GM21619 (cell line): ENCODE results near the gene CEP192.
"Not testable (repeated sequence)": the region's sequence is repeated elsewhere in the genome, so short reads cannot be mapped to it uniquely, and the experiment has no call there.

Experiments
- ATAC-seq: cut with Tn5 transposase; IDR thresholded peaks from one replicate; pipeline ENCODE4 v1.9.1; 2021; ENCODE audit not compliant: unreplicated experiment

The CEP192 gene

DNA sequence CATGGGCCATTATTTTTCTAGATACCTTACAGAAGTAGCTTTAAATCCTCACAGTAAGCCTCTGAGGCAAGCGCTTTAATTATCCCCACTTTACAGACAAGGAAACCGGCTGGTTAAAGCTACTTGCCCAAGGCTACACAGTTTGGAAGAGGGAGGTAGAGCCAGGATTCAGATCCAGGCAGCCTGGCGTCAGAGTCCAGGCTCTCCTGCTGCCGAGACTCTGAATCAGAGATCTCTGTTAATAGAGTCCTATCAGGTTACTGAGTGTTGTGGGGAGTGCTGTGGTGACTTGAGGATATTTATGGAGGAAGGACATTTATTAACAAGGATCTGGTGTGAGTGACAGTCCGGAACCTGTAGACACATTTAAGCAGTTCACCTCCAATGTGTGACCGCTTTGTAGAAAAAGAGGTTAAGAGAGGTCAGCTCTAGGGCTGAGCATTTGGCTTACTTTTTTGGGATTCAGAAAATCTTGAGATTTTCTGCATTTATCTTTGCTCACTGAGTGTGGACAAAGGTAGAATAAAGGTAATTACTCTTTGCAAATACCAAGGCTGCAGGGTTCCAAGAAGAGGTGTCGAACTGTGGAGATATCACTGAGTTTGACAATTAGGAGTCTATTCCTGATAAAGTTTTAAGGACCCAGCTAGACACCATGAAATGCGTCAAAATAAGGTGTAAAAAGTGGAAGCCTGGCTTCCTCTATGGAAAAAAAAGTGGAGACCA lies 1.6 kb upstream of the CEP192 start:
- ATAC-seq, result no peak

DNA sequence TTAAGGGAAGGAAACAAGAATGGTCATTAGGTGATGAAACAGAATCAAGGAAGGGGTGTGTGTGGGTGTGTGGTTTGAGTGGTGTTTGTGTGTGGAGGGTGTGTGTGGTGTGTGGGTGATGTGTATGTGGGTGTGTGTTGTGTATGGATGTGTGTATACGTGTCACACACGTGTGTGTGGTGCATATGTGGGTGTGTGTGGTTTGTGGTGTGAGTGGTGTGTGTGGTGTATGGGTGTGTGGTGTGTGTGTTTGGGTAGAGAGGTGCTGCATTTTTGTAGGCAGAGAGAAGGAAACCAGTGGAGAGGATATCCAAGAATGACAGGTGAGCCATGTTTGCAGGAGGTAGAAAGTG lies 1.1 kb upstream of the CEP192 start:
- no peak for ATAC-seq

DNA sequence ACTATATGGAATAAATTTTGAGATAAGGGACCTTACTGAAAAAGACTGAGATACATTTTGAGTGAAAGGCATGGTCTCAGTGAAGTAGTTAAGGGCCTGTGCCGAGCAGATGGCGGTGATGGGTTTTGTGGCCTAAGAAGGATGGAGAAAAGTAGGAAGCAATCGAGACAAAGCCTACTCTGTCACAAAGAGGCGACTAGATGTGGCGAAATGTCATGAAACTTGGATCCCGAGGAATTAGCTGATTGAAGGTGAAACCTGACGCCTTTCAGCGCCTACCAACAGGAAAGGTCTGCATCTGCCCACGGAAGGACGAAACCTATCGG lies 558 bp upstream of the CEP192 start:
- ATAC-seq, result peak; percentile 11

DNA sequence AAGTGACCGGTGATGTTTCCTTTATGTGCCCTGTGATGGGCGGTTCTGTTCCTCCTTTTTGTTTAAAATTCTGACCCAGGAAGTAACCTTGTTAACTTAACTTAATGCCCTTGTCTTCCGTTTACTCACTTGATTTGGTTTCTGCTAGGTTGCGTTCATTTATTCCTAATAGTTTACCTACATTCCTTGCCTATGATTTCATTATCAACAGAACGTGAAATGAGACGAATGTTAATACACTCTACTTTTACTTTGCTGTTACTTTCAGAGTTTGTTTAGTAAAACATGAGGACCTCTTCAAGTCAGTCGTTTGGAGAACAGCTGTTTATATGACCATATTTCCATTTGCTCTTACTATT lies 638 bp downstream of the CEP192 start:
- no peak for ATAC-seq

DNA sequence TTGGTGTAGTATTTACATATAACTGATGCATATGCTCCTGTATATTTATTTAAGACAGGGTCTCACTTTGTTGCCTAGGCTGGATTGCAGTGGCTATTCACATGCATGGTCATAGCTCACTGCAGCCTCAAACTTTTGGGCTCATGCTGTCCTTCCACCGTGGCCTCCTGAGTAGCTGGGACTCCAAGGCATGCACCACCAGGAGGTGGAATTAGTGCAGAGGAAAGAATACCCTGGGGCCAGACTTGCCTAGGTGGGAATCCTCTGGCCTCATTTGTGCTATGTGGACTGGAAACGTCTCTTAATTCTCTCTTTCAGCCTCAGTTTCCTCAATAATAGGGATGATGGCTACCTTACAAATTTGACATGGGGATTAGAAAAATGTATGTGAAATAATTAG lies 2.3 kb downstream of the CEP192 start:
- no peak for ATAC-seq

DNA sequence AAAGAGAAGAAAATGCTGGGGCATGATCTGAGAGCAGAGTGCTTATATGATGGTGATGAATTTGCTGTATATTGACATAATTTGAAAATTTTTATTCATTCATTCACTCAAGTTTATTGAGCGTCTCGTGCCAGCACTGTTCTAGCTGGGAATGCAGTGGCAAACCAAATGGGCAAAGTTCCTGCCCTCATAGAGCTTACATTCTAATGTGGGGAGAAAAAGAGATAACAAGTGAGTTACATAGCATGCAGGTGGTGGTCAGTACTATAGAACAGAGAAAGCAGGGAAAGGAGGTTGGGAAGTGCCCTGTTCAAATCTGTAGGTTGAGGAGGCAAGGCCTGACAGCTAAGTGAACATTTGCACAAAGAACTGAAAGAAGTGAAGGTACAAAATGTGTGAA lies 4.3 kb downstream of the CEP192 start:
- no peak for ATAC-seq

DNA sequence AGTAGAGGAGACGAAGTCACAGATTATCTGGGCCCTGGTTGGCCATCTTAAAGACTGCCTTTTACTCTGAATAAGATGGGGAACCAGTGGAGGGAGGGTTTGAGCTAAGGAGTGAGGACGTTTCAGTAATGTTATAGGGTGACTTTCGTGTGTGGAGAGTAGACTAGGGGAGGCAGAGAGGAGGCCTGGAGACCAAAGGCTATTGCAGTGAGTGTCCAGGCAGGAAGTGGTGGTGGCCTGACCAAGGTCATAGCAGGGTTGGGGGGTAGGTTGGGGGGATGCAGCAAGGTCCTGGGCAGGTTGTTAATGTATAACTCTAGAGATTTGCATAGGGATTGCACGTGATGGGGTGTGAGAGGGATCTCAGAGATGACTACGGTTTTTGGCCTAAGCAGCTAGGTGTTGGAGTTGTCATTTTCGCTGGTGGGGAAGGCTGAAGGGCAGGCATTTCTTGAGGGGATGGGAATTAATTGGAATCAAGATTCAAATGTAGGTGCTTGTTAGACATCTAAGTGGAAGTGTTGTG lies 4.9 kb downstream of the CEP192 start:
- no peak for ATAC-seq

DNA sequence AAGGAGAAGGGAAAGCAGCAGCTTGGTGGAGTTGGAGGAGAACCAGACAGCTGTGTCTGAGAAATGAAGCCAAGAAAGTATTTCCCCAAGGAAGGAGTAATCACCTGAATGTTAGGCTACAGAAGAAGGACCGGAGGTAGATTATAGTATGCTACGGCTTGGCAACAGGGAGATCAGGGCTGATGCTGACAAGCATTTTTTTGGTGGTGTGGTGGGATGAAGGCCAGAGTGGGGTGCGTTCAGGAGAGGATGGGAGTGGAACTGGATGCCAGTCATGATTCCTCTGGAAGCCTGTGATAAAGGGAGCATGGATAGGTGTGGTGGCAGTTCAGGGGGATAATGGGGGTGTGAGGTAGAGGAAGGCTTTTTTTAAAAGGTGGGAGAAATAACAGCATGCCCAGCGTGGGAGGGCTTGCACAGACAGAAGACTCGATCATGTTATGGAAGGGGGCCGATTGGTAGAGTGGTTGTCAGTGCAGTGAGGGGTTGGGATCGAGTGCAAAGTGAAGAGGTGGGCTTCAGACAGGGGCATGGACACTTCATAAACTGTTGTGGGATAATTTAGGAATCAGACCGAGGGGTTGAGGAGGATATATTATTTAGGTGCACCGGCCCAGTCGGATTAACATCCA lies 5.6 kb downstream of the CEP192 start:
- no peak for ATAC-seq

DNA sequence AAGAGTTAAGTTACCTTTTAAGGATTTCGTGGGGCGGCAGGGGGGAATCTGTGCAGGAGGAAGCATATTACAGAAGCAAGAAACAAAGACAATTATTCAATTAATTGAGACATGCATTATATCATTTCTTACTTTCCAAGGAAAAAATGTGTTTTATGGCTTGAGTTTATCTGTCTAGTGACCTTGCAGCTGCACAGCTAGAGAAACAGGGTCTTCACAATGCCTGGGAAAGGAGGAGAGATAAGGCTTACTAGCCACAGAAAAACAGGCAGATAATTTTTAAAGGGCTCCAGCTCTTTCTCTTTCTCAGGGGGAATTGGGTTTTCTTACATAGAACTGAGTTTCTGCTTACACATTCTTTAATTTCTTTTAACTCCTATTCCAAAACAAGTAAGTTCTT lies 6.2 kb downstream of the CEP192 start:
- not testable (repeated sequence) for ATAC-seq

DNA sequence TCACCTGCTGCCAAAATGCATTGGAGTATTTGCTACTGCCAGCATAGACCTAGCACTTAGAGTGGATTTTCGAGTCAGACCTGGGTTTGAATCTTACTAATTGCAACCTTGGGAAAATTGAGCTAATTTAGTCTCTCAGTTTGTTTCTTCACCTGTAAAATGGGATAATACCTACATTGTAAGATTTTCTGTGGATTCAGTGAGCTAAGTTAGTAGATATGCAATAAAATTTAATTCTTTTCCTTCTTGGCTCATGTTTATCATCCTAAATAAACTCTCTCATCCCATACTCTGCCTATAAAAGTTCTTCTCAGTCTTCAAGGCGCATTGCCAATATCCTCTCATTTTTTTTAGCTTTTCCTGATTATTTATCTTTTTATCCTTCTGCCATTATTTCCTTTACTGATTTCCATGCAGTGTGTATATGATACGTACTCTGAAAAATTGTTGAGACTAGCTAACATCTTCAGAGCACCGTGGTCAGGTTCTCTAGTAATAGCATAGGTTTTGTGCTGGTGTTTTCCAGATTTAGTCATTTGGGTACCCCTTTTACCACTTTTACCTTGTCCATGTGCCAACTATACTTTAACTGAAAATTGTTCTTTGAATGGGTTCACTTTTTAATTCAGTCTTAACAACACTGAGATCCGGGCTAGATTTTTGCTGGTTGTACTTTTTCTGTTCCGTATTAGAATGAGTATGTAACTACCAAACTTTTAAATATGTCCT lies 7.3 kb downstream of the CEP192 start:
- no peak for ATAC-seq

DNA sequence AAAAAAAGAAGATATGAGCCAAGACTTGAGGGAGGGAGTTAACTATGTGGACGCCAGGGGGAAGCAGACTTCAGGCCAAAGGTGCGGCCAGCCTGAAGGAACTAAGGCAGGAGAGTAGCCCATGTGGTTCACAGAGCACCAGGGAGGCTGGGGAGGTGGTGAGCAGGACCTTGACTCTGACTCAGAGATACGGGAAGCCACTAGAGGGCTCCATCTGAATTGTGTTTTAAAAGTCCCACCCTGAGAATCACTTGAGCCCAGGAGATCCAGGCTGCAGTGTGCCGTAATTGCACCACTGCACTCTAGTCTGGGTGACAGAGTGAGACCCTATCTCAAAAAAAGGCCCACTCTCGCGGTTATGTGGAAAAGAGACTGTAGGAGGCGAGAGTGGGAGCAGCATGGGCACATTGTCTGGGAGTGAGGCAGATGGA lies 12.3 kb downstream of the CEP192 start:
- no peak for ATAC-seq

DNA sequence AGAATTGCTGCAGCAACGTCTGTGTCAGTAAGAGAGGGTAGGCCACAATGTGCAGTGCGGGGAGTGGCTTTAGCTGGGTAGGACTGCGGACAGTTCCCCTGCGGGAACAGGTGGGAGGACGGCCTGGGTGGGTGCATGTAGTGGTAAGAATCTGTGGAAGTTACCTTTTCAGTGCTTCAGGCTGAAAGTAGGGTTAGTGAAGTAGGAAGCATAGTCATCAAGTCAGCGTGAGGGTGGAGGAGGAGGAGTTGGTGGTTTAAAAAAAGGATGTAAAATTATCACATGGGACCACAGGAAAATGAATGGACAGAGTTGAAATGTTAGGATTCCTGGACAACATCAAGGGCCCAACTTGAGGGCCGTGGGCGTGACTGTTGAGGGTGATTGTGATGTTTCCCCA lies 13.2 kb downstream of the CEP192 start:
- ATAC-seq, result no peak

DNA sequence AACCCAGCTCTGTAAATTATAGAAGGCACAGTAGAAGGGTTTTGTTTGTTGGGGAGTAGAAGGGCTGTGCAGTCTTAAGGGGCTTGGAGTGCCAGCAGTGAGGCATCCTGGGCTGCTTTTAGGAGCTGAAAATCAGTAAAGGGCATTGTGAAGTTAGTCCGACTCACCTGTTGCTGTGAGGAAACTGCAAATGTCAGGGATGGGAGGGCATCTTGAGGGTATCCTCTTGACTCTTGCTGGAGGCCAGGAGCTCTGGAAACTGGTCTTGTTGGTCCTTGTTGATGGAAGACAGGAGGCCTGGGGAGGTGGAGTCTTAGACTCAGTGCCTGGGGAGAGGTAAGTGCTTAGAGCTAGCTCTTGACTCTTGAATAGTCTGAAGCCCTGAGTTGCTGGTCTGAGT lies 14.1 kb downstream of the CEP192 start:
- no peak for ATAC-seq

DNA sequence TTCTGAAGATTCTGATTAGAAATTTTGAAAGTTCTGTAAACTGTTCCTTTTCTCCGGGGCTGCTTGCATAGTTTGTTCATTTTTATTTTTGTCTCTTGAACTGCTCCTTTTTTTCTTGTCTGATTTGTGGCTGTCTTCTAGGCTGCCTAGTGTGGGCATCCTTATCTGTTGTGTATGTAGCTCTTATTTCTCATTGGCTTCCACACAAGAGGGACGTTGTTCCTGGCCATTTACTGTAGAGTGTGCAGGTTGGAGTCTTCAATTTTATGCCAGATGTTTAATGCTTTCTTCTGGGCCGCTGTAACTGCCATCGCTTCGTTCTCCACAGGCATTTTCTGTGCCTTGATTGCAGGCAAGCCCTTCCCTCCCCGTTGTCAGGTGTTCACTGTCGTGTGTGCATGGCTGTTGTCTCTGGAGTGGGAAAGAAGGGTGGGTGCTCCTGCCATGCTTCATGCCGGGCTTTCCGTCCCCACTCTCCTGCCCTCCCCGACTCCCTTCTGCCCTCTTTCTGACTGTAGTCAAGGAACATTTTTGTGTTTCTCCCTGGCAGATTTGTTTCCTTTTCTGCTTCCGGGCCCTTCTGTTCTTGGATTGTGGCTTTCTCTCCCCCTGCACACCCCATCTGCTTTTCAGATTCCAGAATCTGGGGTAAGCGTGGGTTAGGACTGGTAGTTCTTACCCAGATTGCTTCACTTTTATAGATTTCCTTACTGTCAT lies 15.5 kb downstream of the CEP192 start:
- no peak for ATAC-seq

DNA sequence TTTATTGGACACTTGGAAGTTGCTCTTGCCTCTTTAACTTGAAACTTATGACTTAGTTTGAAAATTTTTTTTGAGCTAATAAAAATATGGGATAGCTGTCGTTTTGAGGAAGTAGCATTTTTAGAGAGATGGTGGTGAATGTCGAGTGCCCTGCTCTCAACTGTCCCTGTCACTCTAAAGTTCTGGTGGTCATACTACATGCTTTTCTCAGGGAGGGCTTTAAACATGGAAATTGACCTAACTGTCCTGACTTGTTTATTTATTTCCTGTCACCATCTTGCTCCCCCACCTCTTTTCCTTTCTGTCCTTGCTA lies 16.0 kb downstream of the CEP192 start:
- no peak for ATAC-seq

DNA sequence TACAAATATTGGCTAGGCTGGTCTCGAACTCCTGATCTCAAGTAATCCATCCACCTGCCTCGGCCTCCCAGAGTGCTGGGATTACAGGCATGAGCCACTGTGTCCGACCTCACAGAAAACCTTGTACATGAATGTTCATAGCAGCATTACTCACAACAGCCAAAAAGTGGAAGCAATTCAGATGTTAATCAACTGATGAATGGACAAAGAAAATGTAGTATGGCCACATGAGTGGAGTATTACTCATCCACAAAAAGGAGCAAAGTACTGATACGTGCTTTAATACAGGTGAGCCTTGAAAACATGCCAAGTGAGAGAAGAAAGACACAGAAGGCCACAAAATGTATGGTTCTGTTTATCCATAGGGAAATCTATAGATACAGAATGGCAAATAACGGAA lies 20.6 kb downstream of the CEP192 start:
- no peak for ATAC-seq

DNA sequence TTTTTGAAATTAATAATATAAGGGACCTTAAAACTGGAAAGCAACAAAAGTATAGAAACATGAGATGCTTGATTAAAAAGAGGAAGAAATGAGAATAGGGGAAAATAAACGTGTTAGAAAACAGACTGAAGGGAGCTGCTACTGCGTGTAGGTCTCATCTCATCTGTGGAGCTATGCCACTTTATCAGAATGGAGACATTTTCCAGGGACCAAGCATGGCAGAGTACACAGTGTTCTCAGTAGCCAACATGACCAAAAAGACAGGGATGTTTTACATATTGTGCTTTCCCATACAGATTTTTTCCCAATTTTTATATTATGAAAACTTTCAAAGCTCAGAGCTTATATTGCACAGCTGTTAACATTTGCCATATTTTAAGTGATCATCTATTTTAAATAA lies 23.1 kb downstream of the CEP192 start:
- ATAC-seq, result no peak

DNA sequence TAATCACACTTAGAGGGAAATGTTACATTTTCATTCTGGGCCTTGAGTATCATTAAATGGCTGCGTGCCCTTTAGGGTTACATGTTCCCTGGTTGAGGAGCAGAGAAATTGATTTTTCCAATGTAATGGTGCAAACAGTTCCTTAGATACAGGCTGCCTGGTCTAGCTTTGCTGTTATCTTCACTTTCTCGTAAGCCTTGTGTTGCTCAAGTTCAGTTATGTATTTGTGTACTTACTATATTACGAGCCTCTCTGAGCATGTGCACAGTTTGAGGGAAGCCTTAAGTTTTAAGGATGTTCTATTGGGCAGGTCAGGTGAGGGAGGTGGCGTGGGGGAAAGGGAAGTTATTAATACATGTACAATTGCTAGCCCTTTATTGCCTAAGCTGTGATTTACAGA lies 23.7 kb downstream of the CEP192 start:
- no peak for ATAC-seq

DNA sequence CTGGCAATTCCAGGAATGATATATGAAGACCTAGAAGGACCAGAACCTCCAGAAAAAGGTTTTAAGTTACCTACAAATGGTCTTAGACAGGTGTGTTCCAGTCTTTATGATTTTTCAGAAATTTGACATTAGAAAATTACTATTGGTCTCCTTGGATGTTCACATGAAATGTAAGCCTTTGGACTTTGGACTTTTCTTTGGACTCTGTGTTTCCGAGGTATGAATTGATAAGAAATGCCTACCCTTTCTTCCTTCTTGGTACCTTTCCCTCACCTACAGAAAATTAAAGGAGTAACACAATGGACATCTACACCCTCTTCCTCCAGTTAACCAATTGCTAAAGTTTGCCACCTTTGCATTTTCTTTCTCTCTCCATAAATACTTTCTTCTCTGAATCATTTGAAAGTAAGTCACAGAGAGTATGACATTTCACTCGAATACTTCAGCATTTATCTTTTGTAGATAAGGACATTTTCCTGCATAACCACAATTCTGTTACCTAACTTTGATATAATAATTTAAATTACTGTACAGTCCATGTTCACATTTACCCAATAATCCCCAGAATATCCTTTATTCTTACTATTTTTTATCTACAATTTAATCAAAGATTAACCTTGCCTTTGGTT lies 26.2 kb downstream of the CEP192 start:
- no peak for ATAC-seq

DNA sequence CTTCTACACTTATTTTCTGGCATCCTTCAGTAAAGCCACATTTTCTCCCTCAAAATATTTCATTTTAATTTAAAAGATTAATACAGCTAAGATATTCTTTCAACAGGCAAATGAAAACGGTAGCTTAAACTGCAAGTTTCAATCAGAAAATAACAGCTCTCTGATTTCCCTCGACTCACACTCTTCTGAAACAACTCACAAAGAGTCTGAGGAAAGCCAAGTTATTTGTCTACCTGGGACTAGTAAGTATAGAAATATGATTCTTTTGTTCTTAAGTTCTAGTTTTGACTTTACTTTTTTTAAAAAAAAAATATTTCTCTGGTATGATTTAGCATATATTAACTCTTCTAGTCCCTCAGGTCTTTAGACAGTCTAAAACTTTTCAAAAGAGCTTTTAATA lies 27.2 kb downstream of the CEP192 start:
- ATAC-seq, result no peak

DNA sequence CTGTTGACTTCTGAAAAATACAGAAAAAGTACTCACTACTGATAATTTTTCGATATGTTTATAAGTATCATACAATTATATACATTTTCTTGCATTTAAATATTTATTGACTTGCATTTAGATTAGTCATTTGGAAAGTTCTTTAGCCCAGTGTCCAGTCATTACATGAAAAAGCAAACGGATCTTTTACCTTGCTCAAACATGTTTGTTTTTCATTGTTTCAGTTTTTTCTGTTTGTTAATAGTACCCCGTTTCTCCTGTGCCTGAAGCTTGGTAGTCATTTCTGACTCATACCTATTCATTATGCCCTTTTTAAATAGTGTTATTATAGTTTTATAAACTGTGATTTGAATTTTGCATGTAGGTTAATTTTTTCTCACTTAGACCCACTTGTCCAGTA lies 28.1 kb downstream of the CEP192 start:
- ATAC-seq, result peak; percentile 53
